DMS153 treated with DMSO at 0.1 percent for 48 hours (cell line): ENCODE data around the gene B4GALT7.

Experiments used
- DNase-seq: peaks from one replicate; lab custom pipeline; 2025; ENCODE audit not compliant: unreplicated experiment; lab: John Stamatoyannopoulos, UW

Gene B4GALT7

DNA sequence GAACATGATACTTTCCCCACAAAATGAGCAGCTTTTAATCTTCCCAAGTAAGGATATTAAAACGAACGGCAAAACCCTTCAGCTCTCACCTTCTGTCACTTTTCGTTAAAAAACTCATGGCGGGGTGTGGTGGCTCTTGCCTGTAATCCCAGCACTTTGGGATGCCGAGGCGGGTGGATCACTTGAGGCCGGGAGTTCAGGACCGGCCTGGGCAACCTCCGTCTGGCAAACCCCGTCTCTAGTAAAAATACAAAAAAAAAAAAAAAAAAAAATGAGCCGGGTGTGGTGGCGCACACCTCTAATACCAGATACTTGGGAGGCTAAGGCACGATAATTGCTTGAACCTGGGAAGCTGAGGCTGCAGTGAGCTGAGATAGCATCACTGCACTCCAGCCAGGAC lies 7.0 kb upstream of the B4GALT7 start:
- DNase-seq, result no peak

DNA sequence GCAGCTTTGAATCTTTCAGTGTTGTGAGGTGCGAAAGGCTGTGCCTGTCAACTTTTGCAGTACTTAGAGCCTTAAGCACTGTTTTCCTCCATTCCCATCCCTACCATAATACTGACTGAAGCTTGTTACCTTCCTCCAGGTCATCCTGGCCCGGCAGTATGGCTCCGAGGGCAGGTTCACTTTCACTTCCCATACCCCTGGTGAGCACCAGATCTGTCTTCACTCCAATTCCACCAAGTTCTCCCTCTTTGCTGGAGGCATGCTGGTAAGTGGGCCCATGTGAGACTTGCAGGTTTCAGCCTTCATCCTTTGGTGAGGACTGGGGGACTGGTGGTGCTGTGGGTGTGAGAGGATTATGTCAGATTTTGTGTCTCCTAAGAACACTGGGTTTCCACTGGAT lies 6.4 kb upstream of the B4GALT7 start:
- no peak for DNase-seq

DNA sequence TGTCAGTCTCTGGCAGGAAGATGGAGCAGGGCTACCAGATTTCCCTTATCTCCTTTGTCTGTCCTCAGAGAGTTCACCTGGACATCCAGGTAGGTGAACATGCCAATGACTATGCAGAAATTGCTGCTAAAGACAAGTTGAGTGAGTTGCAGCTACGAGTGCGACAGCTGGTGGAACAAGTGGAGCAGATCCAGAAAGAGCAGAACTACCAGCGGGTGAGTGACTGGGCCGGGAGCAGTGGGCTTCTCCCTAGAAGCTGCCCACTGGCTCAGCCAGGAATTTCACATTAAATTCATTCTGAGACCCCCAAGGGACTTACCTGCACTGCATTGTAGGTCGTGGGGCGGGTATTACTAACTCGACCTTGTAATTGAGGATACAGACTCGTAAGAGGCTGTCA lies 5.9 kb upstream of the B4GALT7 start:
- DNase-seq, result no peak

- DNase-seq, result no peak
Measured at GRCh38 chr5:177595026-177595585, 4.8 kb upstream of the B4GALT7 start.

DNA sequence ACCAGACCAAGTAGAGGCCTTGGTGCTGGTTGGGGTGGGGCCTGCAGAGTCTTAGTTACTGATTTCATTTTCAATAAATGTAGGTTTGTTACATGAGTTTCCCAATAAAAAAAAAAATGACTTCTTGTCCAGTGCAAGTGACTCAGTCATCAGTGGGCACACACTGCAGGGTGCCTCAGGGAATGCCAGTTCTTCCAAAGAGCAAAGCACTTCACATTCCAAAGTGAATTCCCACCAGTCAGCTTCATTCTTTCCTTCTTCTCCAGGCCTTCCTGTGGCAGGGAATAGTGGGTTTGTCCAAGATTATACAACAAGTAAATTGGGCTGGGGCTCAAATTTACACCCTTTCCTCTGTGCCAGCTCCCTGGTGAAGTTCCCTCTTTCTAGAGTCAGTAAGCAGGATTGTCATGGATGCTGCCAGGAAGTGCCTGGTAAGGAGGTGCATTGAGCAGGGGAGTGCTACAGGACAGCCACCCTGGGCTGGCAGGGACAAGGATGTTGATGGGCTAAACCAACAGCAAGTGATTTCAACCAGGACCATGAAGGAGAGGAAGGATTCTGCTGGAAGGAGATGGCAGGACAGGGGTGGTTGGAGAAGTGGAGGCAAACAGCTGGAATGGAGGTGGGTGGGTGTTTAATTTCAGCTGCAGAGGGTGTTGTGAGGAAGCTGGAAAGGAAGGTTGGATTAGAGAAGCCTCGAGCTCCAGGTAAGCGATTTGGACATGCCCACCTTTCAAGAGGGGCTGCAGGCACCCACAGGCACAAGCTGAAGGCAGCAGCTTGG lies 3.7 kb upstream of the B4GALT7 start:
- DNase-seq, result no peak

- DNase-seq, result no peak
Measured at GRCh38 chr5:177596775-177597238, 3.1 kb upstream of the B4GALT7 start.

- DNase-seq, result no peak
Measured at GRCh38 chr5:177598477-177598876, 1.5 kb upstream of the B4GALT7 start.

DNA sequence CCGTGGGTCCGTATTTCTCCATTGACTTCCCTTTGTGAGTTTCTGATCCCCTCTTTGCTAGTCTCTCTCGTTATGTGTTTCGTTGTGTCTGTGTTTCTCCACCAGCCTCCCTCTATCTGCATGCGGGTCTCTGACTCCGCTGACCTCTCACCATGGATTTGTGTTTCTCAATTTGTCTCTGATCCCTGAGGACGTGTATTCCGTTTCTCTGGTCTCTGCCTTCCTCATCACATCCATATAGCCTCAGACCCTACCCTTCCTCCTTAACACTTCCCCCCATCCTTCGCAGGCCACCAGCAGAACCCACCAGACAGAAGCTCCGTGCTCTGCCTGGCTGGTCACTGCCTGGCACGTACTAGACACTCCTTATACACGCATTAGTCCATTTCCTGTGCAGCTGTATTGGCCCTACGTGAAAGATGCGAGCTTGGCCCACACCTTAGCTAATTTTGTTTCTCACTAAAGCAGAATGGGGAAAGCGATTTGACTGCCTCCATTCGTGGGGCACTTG lies 631 bp downstream of the B4GALT7 start:
- no peak for DNase-seq

DNA sequence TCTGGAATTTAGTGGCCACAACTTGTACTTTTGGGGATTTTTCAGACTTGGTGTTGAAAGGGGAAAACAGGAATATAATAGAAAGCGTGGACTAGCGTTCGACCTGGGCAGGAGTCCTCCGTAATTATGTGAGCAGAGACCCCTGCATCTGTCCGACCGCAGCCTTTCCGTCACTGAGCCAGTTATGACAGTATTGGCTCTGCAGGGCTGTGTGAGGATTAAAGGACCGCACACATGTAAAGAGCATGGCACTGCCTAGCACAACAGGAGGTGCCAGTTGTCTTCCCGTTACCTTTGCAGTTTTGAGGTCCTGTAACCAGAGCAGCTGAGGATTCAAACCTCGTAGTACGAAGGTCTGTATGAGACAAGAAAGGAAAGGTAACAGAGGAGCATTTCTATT lies 1.2 kb downstream of the B4GALT7 start:
- DNase-seq, result no peak

GRCh38 chr5:177601577-177602457 lies 1.9 kb downstream of the B4GALT7 start:
- no peak for DNase-seq

GRCh38 chr5:177602458-177602830 lies 2.5 kb downstream of the B4GALT7 start:
- no peak for DNase-seq

GRCh38 chr5:177603631-177604030 lies 3.7 kb downstream of the B4GALT7 start:
- DNase-seq, result no peak

DNA sequence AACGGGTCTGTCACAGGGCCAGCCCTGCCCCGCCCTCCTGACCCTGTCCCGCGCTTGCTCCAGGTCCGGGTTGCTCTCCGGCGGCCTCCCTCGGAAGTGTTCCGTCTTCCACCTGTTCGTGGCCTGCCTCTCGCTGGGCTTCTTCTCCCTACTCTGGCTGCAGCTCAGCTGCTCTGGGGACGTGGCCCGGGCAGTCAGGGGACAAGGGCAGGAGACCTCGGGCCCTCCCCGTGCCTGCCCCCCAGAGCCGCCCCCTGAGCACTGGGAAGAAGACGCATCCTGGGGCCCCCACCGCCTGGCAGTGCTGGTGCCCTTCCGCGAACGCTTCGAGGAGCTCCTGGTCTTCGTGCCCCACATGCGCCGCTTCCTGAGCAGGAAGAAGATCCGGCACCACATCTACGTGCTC lies 4.2 kb downstream of the B4GALT7 start:
- DNase-seq, result no peak

DNA sequence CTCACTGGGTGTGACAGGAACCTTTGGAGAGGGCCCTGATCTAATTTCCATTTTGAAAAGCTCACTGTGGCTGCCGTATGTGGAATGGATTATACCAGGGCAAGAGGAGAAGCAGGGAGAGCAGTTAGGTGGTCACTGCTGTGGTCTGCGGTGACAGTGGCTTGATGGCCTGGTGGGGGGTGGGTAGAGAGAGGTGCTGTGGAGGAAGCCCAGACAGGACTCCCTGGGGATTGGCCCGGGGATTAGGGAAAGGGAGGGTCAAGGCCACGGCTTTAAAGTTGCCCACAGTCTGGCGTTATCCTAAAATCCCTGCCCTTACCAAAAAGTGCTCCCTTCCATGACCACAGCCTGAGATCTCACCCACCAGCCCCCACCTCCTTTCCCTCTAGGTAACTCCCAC lies 4.7 kb downstream of the B4GALT7 start:
- DNase-seq, result no peak

DNA sequence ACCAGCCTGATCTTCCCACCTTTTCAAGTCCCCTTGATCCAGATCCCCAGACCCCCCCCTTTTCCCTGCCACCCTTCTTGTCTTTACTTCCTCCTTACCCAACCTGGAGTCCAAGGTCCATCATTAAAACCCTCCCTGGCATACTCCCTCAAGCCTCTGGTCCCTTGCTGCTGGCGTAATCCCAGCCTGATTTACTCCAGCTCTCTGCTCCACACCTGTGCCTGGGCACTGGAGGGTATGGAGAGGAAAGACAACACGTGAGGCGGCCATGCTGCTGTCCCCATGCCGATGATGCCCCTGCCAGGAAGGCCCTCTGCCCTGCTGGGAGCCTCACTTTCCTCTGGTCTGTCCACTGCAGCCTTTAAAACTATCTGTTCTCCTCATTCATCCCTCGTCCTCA lies 5.1 kb downstream of the B4GALT7 start:
- no peak for DNase-seq

- DNase-seq, result no peak
Measured at GRCh38 chr5:177605667-177606066, 5.7 kb downstream of the B4GALT7 start.

GRCh38 chr5:177606071-177607051 lies 6.4 kb downstream of the B4GALT7 start:
- DNase-seq, result no peak

DNA sequence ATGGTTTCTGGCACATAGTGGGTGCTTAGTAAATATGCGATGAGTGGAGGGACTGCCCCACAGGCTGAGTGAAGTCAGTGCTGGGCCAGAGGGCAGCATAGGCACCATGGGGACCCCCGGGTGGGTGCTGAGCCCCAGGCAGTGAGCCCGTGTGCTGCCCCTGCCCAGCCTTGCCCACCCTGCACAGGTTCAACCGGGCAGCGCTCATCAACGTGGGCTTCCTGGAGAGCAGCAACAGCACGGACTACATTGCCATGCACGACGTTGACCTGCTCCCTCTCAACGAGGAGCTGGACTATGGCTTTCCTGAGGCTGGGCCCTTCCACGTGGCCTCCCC lies 7.2 kb downstream of the B4GALT7 start:
- no peak for DNase-seq

DNA sequence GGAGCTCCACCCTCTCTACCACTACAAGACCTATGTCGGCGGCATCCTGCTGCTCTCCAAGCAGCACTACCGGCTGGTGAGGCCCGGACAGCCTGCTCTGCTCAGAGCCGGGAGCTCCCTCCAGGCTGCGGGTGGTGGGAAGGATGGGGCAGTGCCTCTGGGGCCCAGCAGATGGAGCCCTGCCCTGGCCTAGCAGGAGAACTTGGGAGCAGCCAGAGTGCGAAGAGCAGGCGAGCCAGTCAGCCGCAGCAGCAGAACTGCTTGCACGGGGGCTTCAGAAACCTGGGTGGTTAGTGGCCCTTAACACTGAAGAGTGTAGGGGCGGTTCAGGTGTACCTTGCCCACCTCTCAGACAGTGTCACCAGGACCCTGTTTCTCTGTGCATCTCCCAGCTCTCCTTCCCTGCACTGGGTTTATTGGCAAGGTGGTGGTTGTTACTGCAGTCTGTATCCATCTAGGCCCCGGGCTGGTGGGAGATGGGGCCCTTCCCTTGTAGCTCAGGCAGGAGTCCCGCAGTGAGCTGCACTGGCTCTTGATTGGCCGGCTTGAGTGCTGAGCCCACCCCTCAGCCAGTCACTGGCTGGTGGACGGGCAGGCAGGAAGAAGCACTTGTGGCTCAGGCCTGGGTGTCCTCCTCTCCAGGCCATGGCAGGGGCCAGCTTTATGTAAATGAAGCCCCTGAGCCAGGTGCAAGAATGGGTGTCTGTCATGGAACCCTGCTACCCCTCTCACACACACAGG lies 7.7 kb downstream of the B4GALT7 start:
- peak; percentile 22 for DNase-seq
